ENCODE results near the gene TRPV3.
"Not testable (repeated sequence)": the region's sequence is repeated elsewhere in the genome, so short reads cannot be mapped to it uniquely, and the experiment has no call there.

The TRPV3 gene

DNA sequence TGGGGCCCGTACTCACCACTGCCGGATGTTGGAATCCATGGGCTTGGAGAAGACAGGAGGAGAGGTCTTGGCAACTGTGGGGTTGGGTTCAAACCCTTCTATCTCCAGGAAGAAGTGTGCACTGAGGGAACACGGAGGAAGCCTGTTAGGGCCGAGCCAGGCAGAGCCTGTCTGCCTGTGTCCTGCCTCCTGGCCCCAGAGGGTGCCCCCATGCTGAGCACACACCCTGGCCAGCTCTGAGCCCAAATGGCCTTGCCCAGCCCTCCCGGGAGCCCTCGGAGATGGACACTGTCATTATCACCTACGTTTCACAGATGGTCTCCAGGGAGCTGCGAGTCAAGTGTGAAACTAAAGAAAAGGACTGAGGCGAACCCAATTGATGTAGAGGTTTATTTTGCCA is 12.5 kb downstream of the TRPV3 start:
- no peak for DNase-seq

DNA sequence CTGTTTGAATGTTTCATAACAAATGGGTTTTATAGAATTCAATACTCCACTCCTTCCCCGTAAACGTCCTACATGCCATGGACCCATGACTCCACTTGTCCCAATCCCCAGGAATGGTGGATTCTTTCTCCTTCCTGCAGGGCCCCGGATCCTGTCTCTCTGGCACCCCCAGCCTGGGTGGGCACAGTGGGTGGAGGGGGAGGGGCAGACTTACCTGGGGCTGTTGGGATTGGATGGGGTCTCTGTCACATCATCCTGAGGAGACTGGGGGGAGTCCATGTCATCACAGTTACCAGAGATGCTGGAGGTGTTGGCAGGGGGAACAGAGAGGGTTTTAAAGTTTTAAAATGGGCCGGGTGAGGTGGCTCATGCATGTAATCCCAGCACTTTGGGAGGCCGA is 13.2 kb downstream of the TRPV3 start:
- no peak for DNase-seq

DNA sequence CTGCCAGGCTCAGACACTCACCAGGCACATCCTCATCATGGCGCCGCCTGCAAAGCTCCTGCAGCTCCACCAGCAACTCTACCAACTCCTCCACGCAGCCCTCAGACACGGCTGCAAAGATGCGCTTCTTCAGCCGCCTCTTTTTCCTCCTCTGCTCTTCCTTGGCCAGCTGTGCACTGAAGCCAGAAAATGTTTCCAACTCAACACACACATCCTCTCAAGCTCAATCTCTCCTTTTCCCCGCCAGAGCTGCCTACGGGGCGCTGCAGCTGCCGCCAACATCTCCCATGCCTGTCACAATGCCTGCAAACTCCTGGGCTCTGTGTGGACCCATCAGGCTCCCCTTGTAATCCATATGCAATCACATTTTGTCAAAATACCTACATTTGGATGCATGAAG is 14.2 kb downstream of the TRPV3 start:
- no peak for DNase-seq

DNA sequence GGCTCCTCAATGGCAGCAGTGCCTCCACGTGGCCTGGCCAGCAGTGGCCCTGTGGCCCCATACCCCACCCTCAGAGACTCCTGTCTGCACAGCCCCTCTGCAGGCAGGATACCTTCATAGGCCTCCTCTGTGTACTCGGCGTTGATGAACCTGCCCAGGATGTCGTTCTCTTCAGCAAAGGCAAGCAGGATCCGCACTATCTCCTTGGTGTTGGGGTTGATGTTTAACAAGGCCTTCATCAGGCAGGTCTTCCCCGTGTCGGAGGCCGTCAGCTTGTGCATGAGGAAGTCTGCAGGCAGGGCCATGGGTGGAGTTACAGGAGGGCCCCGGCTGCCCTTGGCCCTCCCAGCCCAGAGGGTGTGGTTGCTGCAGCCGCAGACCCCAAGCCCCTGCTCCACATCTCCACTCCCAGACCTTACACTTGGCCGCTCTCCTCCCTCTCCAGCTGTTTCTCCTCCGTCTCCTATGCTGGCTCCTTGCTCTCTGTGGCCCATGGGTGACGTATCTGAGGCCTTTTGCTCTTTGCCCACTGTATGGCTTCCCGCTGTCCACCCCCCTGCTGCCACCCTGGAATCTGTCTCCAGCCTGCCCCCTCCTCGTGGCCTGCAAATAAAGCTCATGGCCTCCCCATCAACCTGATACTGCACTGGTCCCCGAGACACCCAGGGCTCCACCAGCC is 15.1 kb downstream of the TRPV3 start:
- DNase-seq: no peak

DNA sequence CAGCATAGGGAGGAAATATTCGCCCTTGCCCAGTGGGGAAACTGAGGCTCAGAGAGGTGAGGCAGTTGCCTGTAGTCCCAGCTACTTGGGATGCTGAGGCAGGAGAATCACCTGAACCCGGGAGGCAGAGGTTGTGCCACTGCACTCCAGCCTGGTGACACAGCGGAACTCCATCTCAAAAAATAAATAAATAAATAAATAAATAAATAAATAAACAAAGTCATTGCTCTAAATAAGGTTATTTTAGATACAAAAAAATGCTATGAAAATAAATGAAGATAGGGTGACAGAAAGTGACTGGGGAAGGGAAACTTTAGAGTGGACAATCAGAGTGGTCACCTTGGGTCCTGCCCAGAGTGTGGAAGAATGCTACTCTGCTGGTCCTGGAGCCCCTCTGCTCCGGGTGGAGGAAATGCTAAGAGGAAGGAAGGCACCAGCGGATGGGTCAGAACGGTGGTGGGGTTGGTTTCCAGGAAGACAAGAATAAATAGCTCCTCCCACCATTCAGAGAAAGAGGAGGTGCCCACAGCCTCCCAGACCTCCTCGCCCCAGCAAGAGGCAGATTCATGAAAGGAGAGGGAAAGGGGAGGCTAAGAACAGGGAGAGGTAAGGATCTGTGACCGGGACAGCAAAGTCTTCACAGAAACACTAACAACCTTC is 17.6 kb downstream of the TRPV3 start:
- DNase-seq: no peak

DNA sequence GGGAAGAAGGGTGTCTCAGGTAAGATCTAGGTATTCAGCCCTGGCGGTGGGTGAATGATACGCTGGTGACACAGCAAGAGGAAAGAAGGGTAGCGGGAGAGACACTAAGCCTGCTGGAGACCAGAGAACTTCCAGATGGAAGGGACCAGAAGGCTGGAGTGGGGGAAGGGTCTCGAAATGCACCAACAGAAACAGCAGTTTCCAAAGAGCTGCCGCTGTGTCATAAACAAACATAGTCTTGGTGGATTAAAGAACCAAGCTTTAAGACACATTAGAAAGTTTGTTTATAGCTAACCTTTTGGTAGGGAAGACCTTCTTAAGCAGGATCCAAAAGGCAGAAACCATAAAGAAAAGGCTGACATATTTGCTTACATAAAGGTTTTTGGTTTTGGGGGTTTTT is 20.9 kb downstream of the TRPV3 start:
- no peak for DNase-seq

DNA sequence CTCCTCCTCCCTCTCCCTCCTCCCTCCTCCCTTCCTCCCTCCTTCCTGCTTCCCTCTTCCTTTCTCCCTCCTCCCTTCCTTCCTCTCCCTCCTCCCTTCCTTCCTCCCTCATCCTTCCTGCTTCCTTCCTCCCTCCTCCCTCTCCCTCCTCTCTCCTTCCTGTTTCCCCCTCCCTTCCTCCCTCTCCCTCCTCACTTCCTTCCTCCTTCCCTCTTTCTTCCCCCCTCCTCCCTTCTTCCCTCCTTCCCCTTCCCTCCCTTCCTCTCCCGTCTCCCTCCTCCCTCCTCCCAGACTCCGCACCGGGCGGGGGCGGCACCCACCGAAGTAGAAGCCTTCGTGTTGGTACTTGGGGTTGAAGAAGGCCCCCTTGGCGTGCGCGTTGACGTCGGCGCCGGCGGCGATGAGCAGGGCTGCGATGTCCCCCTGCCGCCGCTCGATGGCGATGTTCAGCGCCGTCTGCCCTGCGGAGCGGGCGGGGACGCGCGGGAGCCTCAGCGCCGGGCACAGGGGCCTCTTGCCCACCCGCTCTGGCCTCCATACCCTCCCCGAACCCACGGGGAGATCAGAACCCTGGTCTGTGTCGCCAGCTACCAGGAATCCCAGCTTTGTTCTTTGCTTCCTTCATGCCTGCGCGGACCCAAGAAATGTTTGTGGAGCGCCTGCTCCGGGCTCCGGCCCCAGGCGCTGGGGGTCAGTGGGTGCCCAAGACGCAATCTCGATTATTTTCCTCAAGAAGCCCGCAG is 22.2 kb downstream of the TRPV3 start:
- DNase-seq: peak; percentile 54

DNA sequence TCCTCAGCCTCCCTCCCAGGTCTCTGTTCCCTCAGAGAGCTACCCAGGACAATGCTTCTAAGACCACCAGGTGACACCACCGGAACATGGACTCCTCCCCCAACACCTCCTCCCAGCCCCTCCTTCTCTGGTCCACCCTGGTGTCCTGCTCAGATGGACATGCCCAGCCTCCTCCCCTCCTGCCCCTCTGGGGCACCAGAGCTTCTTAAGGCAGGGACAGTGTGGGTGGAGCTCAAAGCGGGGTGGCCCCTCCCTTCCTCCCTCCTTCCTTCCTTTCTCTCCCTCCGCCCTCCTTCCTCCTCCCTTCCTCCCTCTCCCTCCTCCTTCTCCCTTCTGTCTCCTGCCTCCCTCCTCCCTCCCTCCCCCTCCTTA is 22.7 kb downstream of the TRPV3 start:
- peak; percentile 9 for DNase-seq

DNA sequence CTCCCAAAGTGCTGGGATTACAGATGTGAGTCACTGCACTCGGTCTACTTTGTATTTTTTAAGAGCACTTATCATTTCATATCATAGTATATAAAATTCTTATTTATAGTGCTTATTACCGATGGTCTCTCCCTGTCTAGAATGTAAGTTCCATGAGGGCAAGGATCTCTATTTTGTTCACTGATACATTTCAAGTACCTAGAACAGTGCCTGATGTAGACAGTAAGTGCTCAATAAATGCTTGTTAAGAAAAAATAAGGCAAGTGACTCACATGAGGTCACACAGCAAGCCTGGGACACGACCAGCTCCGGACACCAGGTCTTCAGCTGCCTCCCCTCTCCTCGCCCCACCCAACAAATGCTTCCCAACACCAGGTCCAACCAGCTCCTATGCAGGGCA is 23.9 kb downstream of the TRPV3 start:
- no peak for DNase-seq

DNA sequence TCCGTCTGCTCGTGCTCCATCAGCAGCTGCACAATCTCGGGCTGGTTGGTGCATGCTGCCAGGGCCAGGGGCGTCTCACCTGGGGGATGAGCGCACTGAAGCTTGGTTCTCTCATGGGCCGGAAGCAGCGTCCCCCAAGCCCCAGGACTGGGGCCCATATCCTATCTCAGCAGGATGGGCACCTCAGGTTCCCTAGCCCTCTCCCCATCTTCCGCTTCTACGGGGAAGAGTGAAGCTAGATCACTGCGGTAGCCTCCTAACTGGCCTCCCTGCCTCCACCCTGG is 24.8 kb downstream of the TRPV3 start:
- no peak for DNase-seq

DNA sequence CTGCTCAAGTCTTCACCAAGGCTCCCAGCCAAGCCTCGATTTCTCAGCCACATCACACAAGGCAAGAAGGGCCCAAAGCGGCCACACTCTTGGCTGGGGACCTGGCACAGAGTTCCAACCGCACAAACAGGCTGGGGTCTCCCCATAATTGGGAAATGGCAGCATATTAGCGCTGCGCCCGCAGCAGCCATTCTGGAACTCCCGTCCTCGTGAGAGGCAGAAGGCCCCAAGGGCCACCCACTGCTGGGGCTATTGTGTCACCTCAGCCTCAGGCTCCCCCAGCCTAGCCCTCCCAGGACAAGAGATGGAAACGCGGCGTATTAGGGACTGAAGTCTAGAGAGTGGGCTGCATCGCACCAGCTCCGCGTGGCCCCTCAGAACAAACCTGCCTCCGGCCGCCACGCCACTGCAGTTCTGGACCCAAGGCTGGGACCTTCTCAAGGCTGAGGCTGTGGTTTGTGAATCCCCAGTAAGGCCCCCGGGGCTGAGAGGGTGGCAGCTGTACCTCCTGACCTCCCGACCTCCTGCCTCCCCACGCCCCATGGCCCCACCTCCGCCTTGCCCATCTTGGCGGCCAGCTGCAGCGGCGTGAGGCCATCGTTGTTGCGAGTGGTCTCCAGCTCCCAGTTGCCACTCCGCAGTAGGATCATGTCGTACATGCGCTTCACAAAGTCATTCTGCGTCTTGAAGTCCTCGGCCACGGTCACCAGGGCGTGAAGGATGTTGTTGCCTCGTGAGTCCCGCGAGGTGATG is 25.3 kb downstream of the TRPV3 start:
- DNase-seq: no peak

DNA sequence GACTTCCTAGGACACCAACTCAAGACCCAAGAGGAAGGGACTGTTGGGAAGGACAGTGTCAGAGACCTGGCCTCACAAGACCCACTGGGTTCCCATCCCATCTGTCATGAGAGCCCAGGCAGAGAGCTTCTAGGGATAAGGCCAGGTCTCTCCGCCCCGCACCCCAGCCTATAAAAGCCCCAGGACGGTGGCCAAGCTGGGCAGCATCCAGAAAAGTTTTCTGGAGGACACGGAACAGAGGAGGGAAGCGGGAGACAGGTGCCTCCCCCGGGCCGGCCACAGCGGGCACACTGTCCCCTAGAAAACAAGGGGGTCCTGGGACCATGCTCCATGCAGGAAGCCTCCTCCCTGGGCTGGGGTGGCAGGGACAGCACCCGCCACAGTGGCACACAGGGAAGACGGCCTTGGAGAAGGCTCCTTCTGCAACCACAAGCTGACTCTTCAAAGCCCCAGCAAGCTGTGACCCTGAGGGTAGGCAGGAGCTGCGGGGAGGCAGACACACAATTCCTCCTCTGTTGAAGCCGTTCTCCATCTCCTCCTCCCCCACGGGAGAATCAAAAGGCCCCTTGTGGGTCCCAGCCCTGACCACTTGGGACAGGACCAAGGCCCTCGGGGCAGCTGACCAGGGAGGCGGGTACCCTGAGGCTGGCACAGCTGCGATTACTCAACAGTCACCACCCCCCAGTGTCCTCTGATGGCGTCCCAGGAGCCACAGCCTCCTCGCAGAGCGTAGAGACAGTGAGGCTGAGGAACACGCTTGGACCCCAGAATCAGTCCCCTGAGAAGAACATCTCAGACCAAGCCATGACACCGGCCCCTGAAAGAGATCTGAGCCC is 26.1 kb downstream of the TRPV3 start:
- DNase-seq: no peak

DNA sequence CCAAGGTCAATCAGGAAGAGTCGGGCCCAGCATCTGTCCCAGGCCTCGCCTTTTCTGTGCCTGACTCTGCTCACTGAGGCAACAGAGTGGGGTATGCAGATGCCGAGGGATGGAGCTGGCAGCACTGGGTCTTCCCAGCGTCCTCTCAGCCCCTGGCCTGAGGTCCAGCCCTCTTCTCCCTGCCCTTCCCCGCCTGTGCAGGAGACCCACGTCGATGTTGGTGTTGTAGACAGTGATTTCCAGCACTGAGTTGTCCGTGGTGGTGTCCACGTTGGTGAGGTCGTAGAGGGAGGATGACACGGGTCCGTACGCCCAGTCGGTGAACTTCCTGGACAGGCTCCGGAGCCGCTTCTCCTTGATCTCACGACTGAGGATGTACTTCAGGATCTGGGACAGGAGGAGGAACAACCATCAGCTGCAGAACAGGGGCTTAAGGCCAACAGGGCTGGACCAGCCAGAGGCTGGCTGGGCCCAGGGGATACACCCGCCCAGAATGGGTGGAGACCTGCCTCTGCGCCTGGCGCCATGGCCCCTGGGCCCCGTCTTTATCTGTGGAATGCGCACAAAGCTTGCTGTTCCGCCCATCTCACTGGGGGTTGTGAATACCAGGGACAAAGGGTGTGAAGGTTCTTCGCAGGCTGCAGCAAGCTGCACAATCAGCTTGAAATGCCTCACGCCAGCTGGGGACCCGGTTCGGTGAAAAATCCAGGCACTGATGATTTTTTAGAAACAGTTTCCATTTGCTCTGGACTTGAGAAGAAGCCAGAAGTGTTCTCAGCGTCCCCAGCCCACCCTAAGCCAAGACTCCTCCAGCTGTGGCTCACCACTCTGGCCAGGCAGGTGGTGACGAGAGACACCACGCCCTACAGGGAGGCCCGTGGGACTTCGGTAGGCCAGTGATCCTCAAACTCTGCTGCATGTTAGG is 27.5 kb downstream of the TRPV3 start:
- no peak for DNase-seq

DNA sequence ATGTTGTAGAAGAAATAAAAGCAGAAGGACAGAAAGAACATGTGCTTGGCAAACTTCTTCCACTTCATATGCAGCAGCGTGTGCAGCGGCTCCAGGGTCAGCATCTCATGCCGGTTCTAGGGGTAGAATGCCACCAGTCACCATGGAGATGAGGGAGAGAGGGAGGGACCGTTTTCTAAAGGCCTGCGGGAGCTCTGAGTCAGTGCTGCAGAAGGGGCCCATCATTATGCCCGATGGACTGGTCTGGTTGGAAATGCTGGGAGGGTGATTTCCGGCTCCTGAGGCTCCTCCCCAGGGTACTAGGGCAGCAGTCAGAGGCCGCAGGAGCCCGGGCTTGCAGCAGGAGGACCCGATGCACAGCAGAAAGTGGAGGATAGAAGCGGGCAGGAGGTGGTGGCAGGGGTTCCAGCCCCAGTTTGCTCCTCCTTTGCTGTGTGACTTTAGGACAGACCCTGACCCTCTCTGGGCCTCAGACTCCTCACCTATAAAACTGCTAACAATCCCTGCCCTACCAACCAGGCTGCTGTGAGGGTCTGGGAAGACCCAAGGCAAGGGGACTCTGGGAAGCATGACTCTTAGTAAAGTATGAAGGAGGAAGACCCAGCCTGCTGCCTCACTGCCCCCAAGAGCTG is 28.6 kb downstream of the TRPV3 start:
- DNase-seq: no peak

DNA sequence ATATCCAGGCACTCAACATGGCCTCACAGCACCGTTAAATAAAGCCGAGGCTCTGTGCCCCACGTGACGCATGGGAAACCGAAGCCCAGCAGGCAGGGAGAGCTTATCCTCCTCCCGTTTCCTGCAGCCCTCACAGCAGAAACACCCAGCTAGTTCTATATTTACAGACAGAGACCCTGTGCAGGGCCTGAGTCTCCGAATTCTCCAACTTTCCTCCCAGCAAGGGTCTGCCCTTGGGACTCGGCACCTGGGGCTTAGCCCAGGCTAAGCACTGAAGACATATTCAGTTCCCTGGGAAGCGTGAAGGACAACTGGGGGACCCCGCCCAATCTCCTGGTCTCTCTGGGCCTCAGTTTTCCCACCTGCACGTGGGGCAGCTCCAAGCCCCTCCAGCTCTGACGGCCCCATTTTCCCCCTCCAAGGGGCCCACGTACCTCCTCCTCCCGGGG is 29.2 kb downstream of the TRPV3 start:
- DNase-seq: no peak

DNA sequence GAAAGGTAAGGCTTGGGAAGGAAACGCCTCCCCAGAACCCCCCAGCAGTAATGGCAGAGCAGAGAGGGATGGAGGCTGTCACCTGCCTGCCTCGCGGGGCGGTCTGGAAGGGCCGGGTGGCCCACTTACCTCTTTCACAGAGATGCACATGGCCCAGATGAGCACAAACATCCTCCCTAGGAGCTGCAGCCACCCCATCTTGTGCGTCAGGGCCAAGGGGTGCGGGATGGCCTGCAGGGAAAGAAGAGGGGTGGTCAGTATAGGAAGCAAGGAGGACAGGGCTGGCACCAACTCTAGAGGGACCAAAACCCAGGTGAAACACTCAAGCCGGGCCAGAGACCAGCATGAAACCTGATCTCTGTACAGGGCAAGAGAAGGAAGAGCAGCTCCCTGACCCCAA is 29.7 kb downstream of the TRPV3 start:
- no peak for DNase-seq

DNA sequence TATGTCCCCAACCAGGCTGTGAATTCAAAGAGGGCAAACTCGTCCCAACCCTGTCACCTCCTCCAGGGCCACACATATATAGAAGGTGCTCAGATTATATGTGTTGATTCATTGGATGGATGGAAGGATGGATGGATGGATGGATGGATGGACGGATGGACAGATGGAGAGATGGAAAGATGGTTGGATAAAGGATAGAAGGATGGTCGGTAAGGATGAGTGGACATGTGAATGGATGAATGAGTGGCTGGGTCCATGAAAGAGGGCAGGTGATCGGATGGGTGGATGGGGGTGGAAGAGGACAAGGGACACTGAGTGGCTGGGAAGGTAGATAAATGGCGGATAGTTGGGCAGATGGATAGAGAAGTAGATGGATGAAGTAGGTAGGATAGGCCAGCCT is 30.1 kb downstream of the TRPV3 start:
- DNase-seq: no peak

DNA sequence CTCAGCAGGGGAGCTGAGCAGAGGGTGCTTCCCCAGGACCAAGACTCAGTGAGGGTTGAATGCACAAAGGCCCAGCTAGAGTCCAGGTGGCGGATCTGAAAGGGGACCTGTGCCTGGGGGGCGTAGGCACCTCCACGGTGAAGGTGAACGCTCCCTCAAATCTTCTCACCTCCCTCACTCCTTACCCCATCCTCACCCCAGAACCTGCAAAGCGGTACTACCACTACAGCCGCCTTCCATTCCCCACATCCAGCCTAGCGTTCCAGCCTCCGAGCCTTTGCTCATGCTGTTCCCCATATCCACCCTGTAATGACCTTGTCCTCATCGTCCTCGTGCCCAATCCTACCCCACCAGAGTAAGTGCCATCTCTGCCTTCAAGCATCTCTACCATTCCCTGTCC is 30.6 kb downstream of the TRPV3 start:
- DNase-seq: no peak

DNA sequence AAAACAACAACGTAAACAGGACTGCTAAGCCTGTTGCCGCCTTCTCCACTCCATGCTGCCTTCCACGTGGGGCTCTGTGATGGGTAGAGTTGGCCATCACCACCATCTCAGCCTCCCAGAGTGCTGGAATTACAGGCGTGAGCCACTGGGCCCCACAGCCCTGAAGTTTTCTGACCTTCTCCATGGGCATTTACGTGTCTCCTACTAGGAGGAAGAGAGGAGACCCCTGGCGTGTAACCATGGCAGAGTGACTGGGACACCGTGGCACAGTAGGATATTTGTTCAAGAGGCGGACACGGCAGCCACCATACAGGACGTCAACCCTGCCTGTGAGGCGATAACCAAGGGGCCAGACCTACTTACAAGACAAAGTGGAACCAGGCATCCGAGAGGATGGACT is 31.1 kb downstream of the TRPV3 start:
- no peak for DNase-seq

DNA sequence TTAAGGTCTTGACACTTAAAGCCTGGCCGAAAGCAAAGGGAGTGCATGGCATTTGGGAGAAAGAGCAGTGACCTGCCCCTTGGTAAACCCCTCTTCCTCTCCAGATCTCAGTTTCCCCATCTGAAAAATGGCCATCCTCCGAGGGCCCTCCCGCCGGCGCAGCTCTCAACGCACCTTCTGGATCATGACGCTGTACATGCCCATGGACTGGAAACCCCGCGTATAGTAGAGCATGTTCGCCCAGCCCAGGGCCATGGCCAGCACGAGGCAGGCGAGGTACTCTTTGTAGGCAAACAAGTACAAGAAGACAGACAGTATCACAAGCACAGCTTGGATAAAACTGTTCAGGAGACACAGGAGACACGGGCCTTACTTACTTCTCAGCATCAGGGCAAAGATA is 33.6 kb downstream of the TRPV3 start:
- DNase-seq: no peak

DNA sequence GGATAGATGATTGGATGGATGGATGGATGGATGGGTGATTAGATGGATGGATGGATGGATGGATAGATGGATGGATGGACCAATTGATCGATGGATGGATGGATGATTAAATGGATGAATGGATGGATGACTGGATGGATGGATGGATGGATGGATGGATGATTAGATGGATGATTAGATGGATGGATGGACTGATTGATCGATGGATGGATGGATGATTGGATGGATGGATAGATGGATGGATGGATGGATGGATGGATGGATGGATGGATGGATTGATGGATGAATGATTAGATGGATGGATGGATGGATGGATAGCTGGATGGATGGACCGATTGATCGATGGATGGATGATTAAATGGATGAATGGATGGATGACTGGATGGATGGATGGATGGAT is 38.1 kb downstream of the TRPV3 start:
- not testable (repeated sequence) for DNase-seq
